Fibroblast of villous mesenchyme (primary cell): ENCODE measurements around the gene HNRNPH1. TPM values are rescaled to one million over a fixed set of nuclear protein-coding genes. Genes with fewer than 3 reads are reported as not detected.
"Not testable (repeated sequence)": the region's sequence is repeated elsewhere in the genome, so short reads cannot be mapped to it uniquely, and the experiment has no call there.

Source experiments
- DNase-seq: peaks from one replicate; pipeline ENCODE4 v3.0.0-alpha.2; 2010; ENCODE audit warnings: low read depth
- H3K4me3 ChIP-seq: 2 replicates; pipeline ENCODE4 v1.5.1; 2011; ENCODE audit warnings: low read depth, mild to moderate bottlenecking, low read length
- total RNA-seq: library from RNA; depleted of rRNA; stranded (reverse); fragments of >200 nt; gene quantifications from 2 replicates; pipeline ENCODE4 v1.2.3, GENCODE V29; 2012
- TF ChIP-seq, protein P1 (sequence below): IDR thresholded peaks from 2 replicates; pipeline ENCODE4 v1.5.1; 2012; ENCODE audit warnings: low read depth, mild to moderate bottlenecking, low read length; ENCODE audit not compliant: insufficient read depth

Gene HNRNPH1
- total RNA-seq, 1 donor = 562 TPM

DNA sequence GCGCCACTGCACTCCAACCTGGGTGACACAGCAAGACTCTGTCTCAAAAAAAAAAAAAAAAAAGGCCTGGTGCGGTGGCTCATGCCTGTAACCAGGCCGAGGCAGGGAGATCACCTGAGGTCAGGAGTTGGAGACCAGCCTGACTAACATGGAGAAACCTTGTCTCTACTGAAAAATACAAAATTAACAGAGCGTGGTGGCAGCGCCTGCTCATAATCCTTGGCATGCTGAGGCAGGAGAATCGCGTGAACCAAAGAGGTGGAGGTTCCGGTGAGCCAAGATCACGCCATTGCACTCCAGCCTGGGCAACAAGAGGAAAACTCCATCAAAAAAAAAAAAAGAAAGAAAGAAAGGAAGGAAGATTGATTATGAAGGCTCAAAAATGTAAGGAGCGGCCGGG is 15.8 kb upstream of the HNRNPH1 start:
- not testable (repeated sequence) for H3K4me3 ChIP-seq, DNase-seq

DNA sequence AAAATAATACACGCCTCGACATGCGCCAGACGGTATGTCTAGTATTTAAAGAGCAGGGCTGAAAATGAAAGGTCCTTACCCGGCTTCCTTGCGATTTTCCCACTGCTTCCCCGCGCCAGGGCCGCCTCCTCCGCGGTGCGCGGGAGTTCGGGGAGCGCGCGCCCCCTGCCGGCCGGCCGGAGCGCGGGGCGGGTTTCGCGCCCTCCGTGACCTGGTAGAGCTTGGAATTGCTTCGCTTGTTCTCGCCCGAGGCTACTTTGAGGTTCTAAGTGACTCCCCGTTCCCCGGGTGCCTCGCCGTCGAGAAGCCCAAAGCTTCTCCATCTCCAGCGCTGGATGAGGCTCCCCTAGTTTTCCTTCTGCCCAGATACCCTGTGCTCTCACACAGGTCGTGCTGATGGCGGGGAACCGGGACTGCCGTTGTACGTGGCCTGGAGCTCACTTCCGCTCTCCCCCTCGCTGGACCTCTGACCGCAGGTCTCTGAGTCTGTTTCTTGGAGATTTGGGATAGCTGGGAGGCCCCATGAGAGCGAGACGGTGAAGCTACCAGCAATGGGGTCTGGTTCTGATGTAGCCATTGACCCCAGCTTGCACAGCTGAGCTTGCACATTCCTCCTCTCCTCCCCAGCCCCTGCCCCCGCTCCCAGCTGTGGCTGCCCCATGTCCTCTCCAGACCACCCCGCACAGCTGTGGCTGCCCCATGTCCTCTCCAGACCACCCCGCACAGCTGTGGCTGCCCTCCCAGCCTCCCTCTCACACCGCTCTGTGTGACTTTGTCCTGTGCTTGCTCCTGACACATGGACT is 11.1 kb upstream of the HNRNPH1 start:
- not testable (repeated sequence) for DNase-seq

DNA sequence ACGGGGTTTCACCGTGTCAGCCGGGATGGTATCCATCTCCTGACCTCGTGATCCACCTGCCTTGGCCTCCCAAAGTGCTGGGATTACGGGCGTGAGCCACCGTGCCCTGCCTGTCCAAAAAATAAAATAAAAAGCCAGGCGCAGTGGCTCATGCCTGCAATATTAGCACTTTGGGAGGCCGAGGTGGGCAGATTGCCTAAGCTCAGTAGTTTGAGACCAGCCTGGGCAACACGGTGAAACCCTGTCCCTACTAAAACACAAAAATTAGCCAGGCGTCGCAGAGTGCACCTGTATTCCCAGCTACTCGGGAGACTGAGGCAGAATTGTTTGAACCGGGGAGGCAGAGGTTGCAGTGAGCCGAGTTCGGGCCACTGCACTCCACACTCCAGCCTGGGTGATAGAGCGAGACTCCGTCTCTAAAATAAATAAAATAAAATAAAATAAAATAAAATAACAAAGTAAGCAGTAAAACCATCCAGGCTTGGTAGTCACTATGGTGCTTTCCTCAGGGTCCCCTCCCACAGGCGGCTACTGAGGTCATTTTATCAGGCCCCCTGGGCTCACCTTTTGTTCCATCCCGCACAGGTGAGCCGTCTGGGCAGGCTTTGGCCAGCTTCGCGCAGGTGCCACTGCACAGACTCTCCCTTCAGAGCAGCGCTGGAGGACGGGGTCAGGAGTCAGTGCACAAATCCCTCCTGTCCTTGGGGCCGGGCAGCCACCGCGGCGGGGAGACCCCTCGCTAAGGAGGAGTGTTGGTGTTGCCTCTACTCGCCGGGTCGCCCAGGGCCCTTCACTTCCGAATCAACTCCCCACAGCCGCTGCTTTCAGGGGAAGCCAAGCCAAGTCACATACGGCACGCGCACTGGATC is 10.3 kb upstream of the HNRNPH1 start:
- H3K4me3 ChIP-seq = peak overlapping the region; percentile 56
- not testable (repeated sequence) for DNase-seq

More for the DNA sequence above, 11.1 kb upstream of the HNRNPH1 start:
- not testable (repeated sequence) for H3K4me3 ChIP-seq

DNA sequence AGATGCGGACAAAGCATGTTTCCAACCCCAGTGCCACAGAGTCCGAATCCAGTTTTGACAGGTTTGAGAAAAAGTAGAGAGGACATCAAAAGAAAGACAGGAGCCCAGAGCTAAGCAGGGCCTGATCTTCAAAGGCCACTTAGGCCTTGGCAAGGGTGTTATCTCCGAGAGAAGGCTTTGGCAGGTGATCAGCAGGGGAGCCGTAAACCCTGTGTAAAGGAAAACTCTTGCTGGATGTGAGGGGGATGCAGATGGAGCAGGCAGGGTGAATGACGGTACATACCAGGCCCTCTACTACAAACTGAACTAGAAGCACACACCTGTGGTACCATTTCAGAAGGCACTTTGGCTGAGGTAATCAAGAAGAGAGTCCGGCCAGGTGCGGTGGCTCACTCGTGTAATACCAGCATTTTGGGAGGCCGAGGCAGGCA is 1.4 kb upstream of the HNRNPH1 start:
- H3K4me3 ChIP-seq = peak overlapping the region; percentile 100

DNA sequence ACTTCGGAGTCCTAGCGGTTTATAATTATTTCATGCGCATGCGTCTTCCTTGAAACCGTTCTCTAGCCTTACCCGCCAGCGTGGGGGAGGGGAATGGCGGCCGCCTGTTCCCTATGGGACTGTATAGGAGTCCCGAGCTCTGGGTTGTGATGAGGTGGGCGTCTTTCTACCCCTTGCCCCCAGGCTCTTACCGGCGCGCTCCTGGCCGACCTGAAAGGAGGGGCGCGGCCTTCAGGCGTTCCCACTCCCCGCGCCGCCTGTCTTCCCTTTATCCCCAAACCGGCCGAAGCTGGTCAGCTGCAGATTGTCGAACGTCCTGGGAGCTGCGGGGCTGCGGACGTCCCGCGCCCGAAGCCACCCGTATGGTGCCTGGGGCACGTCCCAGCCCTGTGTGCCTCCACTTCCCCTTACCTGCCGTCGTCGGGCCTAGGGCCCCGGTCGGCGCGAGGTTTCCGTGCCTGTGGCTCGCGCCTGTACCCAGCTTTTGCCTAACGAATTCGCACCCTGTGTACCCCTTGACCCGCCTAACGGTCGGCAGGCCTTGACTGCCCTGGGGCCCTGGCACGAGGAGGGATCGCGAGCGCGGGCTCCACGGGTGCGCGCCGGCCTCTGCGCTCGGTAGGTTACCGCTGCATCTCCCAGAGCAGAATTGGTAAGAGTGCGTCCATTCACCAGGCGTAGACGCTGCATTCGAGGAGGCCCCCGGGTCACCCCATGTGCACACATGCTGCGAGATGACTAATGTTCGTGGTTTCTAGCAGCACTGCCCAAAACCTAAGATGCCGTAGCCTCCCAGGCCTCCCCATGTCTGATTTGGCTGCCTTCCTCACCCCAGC is 653 bp upstream of the HNRNPH1 start:
- peak overlapping the region; percentile 100 for H3K4me3 ChIP-seq
- DNase-seq = peak; percentile 80
- TF ChIP-seq, protein P1, sequence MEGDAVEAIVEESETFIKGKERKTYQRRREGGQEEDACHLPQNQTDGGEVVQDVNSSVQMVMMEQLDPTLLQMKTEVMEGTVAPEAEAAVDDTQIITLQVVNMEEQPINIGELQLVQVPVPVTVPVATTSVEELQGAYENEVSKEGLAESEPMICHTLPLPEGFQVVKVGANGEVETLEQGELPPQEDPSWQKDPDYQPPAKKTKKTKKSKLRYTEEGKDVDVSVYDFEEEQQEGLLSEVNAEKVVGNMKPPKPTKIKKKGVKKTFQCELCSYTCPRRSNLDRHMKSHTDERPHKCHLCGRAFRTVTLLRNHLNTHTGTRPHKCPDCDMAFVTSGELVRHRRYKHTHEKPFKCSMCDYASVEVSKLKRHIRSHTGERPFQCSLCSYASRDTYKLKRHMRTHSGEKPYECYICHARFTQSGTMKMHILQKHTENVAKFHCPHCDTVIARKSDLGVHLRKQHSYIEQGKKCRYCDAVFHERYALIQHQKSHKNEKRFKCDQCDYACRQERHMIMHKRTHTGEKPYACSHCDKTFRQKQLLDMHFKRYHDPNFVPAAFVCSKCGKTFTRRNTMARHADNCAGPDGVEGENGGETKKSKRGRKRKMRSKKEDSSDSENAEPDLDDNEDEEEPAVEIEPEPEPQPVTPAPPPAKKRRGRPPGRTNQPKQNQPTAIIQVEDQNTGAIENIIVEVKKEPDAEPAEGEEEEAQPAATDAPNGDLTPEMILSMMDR = no peak

More for the DNA sequence above, 1.4 kb upstream of the HNRNPH1 start:
- no peak for DNase-seq
- TF ChIP-seq, protein P1 = no peak

DNA sequence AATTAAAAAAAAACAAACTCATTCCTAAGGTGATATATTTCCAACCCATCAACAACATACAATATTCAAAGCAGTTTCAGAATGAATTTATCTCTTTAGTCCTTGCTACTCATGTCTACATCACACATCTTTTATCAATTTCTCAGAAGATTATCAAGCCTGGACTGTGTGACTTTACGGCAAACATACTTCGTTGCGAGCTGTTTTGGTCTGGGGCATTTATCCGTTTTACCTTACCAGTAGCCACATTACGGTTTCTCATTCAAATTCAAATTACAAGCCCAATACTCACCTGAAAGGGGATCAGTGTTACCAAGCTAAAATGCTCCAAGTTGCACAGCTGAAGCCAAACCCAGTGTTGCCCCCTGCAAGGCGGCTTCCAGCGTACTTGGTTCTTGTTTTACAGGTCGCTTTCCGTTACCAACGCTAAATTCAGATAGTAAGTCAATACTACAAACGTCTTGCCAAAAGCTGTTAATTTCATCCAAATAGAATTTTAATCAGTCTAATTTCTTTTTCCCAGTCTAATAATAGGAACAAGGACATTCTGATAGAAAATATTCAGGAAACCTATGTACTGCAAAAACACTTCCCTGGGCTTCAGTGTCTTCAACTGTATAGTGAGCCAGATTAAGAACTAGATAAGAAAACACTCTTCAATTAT is 1.8 kb downstream of the HNRNPH1 start:
- peak overlapping the region; percentile 100 for H3K4me3 ChIP-seq
- TF ChIP-seq, protein P1 = no peak
- DNase-seq = no peak

DNA sequence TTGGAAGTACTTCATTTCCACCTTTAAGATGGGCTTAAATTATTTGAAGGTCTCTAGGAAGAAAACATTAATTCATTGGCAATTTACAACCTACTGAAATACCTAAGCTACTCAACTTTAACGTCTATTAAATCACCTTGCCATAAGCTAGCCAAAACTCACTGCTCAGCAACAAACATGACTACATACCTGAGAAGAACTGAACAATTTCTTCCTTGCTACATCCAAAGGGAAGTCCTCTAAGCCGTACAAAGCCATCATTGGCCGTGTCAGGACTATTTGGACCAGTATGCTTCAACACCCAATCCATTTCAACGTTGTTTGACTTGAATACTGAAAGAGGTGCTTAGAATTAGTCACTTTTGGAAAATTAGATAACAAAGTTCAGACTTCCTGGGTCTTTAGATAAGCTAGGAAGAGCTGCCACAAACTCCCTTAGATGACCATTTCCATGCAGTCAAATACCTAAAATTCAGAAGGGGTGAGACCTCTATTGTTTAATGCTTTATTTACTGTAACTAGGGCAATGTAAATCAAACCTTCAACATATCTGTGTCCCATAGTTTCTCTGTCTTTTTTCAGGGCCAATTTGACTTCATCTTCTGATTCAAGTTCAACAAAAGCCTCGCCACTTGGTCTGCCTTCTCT is 2.6 kb downstream of the HNRNPH1 start:
- TF ChIP-seq, protein P1 = no peak
- no peak for DNase-seq
- peak overlapping the region; percentile 100 for H3K4me3 ChIP-seq
